IPS-20b (cell line): ENCODE measurements around the gene DNAJB11.
"Not testable (repeated sequence)": the region's sequence is repeated elsewhere in the genome, so short reads cannot be mapped to it uniquely, and the experiment has no call there.

Source experiments
- H3K27ac ChIP-seq: one replicate; pipeline ENCODE4 v1.5.1; 2013; ENCODE audit warnings: low read length
- H3K27me3 ChIP-seq: 2 replicates; pipeline ENCODE4 v1.6.1; 2013; ENCODE audit warnings: mild to moderate bottlenecking, low read length, inconsistent platforms; ENCODE audit not compliant: insufficient read depth
- H3K36me3 ChIP-seq: 2 replicates; pipeline ENCODE4 v1.6.1; 2013; ENCODE audit warnings: low read depth, mild to moderate bottlenecking, inconsistent platforms, low read length, moderate library complexity; ENCODE audit not compliant: insufficient read depth
- H3K4me1 ChIP-seq: 2 replicates; pipeline ENCODE4 v1.6.1; 2013; ENCODE audit warnings: mild to moderate bottlenecking, control low read depth, inconsistent platforms, low read length, moderate library complexity; ENCODE audit not compliant: insufficient read depth
- H3K4me3 ChIP-seq: 2 replicates; pipeline ENCODE4 v1.5.1; 2013; ENCODE audit warnings: mild to moderate bottlenecking, low read length, inconsistent platforms
- H3K9ac ChIP-seq: 2 replicates; pipeline ENCODE4 v1.6.1; 2013; ENCODE audit warnings: low read depth, mild to moderate bottlenecking, inconsistent platforms, low read length, moderate library complexity
- H3K9me3 ChIP-seq: 2 replicates; pipeline ENCODE4 v1.6.1; 2013; ENCODE audit warnings: mild to moderate bottlenecking, low read depth, low read length, inconsistent platforms; ENCODE audit not compliant: insufficient read depth

DNAJB11 gene

GRCh38 chr3:186570096-186570940 is at the start of gene DNAJB11:
TSS of gene DNAJB11 (plus strand) at chr3:186570720. CDS start at chr3:186570898, 178 bp downstream.
- H3K36me3 ChIP-seq = peaks cover 35% of the 10 kb centered on the region
- H3K4me1 ChIP-seq = peaks cover 7% of the 10 kb centered on the region
- H3K4me3 ChIP-seq = peak within 1 kb of the TSS; percentile 88
- H3K27ac ChIP-seq = peak within 1 kb of the TSS; percentile 38
- no peaks in the 10 kb centered on the region for H3K9me3 ChIP-seq
- no peaks in the 10 kb centered on the region for H3K27me3 ChIP-seq
- H3K9ac ChIP-seq = peak within 1 kb of the TSS; percentile 91; the same call in 1 of the 2 replicates

GRCh38 chr3:186520957-186521842 is 49.3 kb upstream of the DNAJB11 start:
- Histone ChIP-seq H3K4me1 (no peaks in the 10 kb centered on the region), H3K27me3 (no peaks in the 10 kb centered on the region), H3K27ac (no peak overlapping the region), H3K4me3 (no peak overlapping the region), H3K36me3 (no peaks in the 10 kb centered on the region), H3K9ac (no peak overlapping the region), H3K9me3 (no peaks in the 10 kb centered on the region; the same call in 1 of the 2 replicates)

GRCh38 chr3:186523022-186523421 is 47.5 kb upstream of the DNAJB11 start:
- no peaks in the 10 kb centered on the region for H3K27me3 ChIP-seq
- H3K9me3 ChIP-seq = no peaks in the 10 kb centered on the region
- H3K4me1 ChIP-seq = no peaks in the 10 kb centered on the region
- H3K9ac ChIP-seq = no peak overlapping the region
- H3K4me3 ChIP-seq = no peak overlapping the region
- no peaks in the 10 kb centered on the region for H3K36me3 ChIP-seq
- H3K27ac ChIP-seq = no peak overlapping the region

- Histone ChIP-seq H3K4me1 (no peaks in the 10 kb centered on the region), H3K9me3 (no peaks in the 10 kb centered on the region), H3K4me3 (no peak overlapping the region), H3K27me3 (no peaks in the 10 kb centered on the region), H3K27ac (no peak overlapping the region), H3K9ac (no peak overlapping the region), H3K36me3 (no peaks in the 10 kb centered on the region)
Measured at GRCh38 chr3:186523434-186523833, 47.1 kb upstream of the DNAJB11 start.

GRCh38 chr3:186524616-186525015 is 45.9 kb upstream of the DNAJB11 start:
- no peaks in the 10 kb centered on the region for H3K27me3 ChIP-seq
- H3K9ac ChIP-seq = no peak overlapping the region
- no peaks in the 10 kb centered on the region for H3K9me3 ChIP-seq
- no peaks in the 10 kb centered on the region for H3K36me3 ChIP-seq
- no peak overlapping the region for H3K4me3 ChIP-seq
- H3K4me1 ChIP-seq = no peaks in the 10 kb centered on the region
- H3K27ac ChIP-seq = no peak overlapping the region

GRCh38 chr3:186525369-186526255 is 44.9 kb upstream of the DNAJB11 start:
- Histone ChIP-seq H3K9me3 (no peaks in the 10 kb centered on the region), H3K4me3 (no peak overlapping the region), H3K36me3 (no peaks in the 10 kb centered on the region), H3K9ac (no peak overlapping the region), H3K27ac (no peak overlapping the region), H3K4me1 (peaks cover 3% of the 10 kb centered on the region; the same call in 1 of the 2 replicates), H3K27me3 (no peaks in the 10 kb centered on the region)

GRCh38 chr3:186526256-186526606 is 44.3 kb upstream of the DNAJB11 start:
- Histone ChIP-seq H3K36me3 (no peaks in the 10 kb centered on the region), H3K4me1 (peaks cover 6% of the 10 kb centered on the region; the same call in 1 of the 2 replicates), H3K9ac (no peak overlapping the region)

GRCh38 chr3:186529201-186529999 is 41.1 kb upstream of the DNAJB11 start:
- Histone ChIP-seq H3K27ac (no peak overlapping the region), H3K4me3 (no peak overlapping the region), H3K9ac (no peak overlapping the region), H3K27me3 (no peaks in the 10 kb centered on the region), H3K9me3 (no peaks in the 10 kb centered on the region), H3K4me1 (peaks cover 6% of the 10 kb centered on the region; the same call in 1 of the 2 replicates), H3K36me3 (no peaks in the 10 kb centered on the region)

More at GRCh38 chr3:186526256-186526606, 44.3 kb upstream of the DNAJB11 start:
- Histone ChIP-seq H3K9me3 (no peaks in the 10 kb centered on the region), H3K4me3 (no peak overlapping the region), H3K27me3 (no peaks in the 10 kb centered on the region), H3K27ac (no peak overlapping the region)

GRCh38 chr3:186530415-186530814 is 40.1 kb upstream of the DNAJB11 start:
- H3K9me3 ChIP-seq = no peaks in the 10 kb centered on the region
- H3K9ac ChIP-seq = no peak overlapping the region
- no peak overlapping the region for H3K4me3 ChIP-seq
- no peak overlapping the region for H3K27ac ChIP-seq
- H3K36me3 ChIP-seq = no peaks in the 10 kb centered on the region
- no peaks in the 10 kb centered on the region for H3K27me3 ChIP-seq
- H3K4me1 ChIP-seq = peaks cover 6% of the 10 kb centered on the region; the same call in 1 of the 2 replicates

- H3K27me3 ChIP-seq, H3K9me3 ChIP-seq, H3K4me1 ChIP-seq, H3K9ac ChIP-seq, H3K27ac ChIP-seq, H3K36me3 ChIP-seq, H3K4me3 ChIP-seq: not testable (repeated sequence)
Measured at GRCh38 chr3:186531694-186532093, 38.8 kb upstream of the DNAJB11 start.
